GM12801 (cell line): ENCODE results near the gene DRC1.

Source experiments
- TF ChIP-seq, protein P1 (sequence below): IDR thresholded peaks from one replicate; pipeline ENCODE4 v1.5.1; 2011; ENCODE audit warnings: control low read depth; ENCODE audit not compliant: insufficient read length; ENCODE audit errors: extremely low read depth

DRC1 gene

GRCh38 chr2:26435106-26435505, 33.4 kb downstream of the DRC1 start:
- TF ChIP-seq, protein P1, sequence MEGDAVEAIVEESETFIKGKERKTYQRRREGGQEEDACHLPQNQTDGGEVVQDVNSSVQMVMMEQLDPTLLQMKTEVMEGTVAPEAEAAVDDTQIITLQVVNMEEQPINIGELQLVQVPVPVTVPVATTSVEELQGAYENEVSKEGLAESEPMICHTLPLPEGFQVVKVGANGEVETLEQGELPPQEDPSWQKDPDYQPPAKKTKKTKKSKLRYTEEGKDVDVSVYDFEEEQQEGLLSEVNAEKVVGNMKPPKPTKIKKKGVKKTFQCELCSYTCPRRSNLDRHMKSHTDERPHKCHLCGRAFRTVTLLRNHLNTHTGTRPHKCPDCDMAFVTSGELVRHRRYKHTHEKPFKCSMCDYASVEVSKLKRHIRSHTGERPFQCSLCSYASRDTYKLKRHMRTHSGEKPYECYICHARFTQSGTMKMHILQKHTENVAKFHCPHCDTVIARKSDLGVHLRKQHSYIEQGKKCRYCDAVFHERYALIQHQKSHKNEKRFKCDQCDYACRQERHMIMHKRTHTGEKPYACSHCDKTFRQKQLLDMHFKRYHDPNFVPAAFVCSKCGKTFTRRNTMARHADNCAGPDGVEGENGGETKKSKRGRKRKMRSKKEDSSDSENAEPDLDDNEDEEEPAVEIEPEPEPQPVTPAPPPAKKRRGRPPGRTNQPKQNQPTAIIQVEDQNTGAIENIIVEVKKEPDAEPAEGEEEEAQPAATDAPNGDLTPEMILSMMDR: no peak

DNA sequence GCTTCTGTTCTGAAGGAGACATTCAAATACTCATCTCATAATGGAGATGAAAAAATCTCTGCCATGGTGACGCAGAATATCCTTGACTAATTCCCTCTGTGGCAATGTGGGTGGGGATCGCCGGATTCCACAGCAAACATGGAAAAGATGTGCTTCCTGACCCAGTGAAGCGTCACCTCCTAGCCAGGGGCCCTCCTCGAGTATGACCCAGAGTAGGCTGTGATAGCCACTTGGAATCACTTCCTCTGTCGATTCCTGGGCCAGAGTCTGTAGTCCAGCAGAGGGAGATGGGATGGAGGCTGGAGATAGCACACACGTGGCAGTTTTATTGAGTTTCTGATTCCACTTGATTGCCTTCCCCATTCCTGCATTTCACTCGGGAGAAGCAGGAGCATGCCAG, 36.8 kb downstream of the DRC1 start:
- TF ChIP-seq, protein P1: no peak

GRCh38 chr2:26438926-26439325, 37.2 kb downstream of the DRC1 start:
- TF ChIP-seq, protein P1: no peak

DNA sequence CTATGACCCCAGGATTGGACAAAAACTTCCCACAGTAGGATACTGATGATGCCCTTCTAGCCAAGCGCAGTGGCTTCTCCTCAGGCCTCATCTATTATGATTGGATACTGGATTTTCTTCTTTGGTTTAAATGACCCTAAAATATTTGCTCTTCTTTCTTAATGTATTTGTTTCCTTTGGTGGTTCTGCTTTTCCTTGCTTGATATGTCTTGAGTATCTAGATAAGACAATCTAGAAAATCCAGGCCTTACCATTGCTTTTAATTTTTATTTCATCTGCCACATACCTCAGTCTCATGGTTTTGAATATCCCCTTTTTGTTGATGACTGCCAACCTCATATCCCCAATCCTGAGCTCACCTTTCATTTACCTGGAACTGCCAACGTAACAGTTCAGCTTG, 40.6 kb downstream of the DRC1 start:
- TF ChIP-seq, protein P1: no peak

GRCh38 chr2:26442707-26443106, 41.0 kb downstream of the DRC1 start:
- TF ChIP-seq, protein P1: no peak

DNA sequence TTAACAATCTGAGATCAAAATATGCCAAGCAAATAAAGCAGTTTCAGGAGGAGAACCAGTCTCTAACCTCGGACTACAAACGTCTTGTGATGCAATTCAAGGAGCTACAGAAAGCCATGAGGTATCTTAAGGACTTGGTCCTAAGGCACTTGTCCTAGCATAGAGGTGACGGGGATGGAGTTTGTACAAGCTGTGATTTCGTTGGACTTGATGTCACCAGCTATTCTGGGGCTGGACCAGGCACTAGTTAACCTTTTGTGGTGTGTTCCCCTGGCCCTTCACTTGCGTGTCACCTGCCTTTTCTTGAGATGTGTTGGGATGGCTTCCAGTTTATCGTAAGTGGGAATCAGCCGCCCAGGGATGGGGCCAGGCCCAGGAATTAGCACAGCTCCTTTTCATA, 42.5 kb downstream of the DRC1 start:
- TF ChIP-seq, protein P1: no peak

DNA sequence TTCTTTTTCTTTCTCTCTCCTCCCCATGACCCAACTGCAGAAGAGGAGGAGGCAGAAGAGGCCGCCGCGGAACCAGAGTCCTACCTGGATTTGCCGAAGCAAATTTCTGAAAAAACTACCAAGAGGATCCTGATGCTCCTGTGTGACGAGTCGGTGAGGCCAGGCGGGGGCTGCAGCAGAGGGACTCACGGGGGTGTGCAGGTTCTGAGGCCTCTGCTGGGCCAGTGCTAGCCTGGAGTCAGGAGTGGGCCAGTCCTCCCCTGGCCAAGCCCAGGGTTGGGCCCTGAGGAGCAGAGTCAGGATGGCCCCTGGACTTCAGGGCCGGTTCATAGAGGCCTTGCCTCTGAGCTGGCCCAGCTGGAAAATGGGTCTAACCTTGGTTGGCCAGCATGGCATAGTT, 46.9 kb downstream of the DRC1 start:
- TF ChIP-seq, protein P1: no peak
